ENCODE data around the gene KLHDC7A. TPM values are rescaled to one million over a fixed set of nuclear protein-coding genes. Genes with fewer than 3 reads are reported as not detected.

KLHDC7A gene
- total and polyA plus RNA-seq, 2 of the 4 experiments (the other 2 are of a cell fraction), result not detected

DNA sequence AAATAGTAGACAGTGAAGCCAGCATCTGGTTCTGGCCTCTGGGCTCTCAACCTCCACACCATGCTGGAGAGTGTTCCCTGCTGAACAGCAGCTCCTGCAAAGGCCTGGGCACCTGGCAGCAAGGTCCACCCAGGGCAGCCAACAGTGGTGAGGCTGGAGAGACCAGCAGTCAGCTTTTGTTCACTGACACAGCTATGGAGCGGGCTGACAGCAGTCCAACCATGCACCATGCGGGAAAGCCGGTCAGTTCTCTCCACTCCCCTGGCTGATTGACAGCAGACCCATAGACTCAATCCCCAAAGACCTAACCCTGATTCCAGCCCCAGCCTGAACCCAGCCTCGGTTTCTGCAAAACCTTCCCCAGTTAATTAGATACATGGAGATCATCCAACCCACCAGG is 49.0 kb downstream of the KLHDC7A start:
- ATAC-seq (ENCODE audit: low read depth) (no peak), DNase-seq (no peak)
- Histone ChIP-seq H2AFZ (replicated peaks; ENCODE audit: low read length, poor library complexity) (no peak overlapping the region), H3K9me1 (ENCODE audit: insufficient read depth, low read length) (no peaks in the 10 kb centered on the region), H3K4me3 (ENCODE audit: insufficient read depth, low read depth, low read length) (no peak overlapping the region), H3K4ac (ENCODE audit: low read depth, low read length) (no peak overlapping the region), H3K9me3 (ENCODE audit: control insufficient read depth, insufficient read depth, low read length) (0 out of 2 replicates have a peak, but pooled peaks cover 2% of the 10 kb centered on the region), H2BK15ac (ENCODE audit: low read depth, low read length) (no peak overlapping the region), H2BK20ac (ENCODE audit: low read depth, low read length) (no peak overlapping the region), H2AK5ac (ENCODE audit: low read depth, low read length) (no peak overlapping the region), H3K56ac (ENCODE audit: extremely low read depth, insufficient read depth, low read length) (no peak overlapping the region), H2BK5ac (ENCODE audit: low read depth, low read length, poor library complexity, severe bottlenecking) (no peak overlapping the region), H4K91ac (ENCODE audit: insufficient read depth, low read depth, low read length) (no peak overlapping the region), H3K36me3 (ENCODE audit: control insufficient read depth, insufficient read depth, low read length) (no peaks in the 10 kb centered on the region), H3K27ac (ENCODE audit: insufficient read depth, low read length) (no peak overlapping the region), H4K8ac (ENCODE audit: low read depth in 2 of 2, low read length in 2 of 2) (no peak overlapping the region), H3K9ac (ENCODE audit: low read depth, low read length) (no peak overlapping the region), H3K23ac (ENCODE audit: low read depth, low read length) (no peak overlapping the region), H3K14ac (replicated peaks; ENCODE audit: low read depth, low read length) (no peak overlapping the region), H2AK9ac (replicated peaks; ENCODE audit: low read depth, low read length, poor library complexity) (no peak overlapping the region), H4K20me1 (ENCODE audit: insufficient read depth, low read length) (no peaks in the 10 kb centered on the region), H3K79me1 (ENCODE audit: low read depth in 1 of 2, low read length in 2 of 2) (no peaks in the 10 kb centered on the region), H4K5ac (ENCODE audit: low read depth, low read length) (no peak overlapping the region), H3K4me1 (ENCODE audit: control insufficient read depth, insufficient read depth, low read length) (no peaks in the 10 kb centered on the region), H2BK120ac (ENCODE audit: low read depth, low read length) (no peak overlapping the region), H3K18ac (ENCODE audit: low read depth, low read length) (no peak overlapping the region), H3K27me3 (ENCODE audit: control insufficient read depth, insufficient read depth, low read length) (no peaks in the 10 kb centered on the region), H3K4me2 (ENCODE audit: low read depth, low read length) (no peak overlapping the region)
- dilution Hi-C loops (cut with HindIII; ENCODE audit: low sequenced_read_pairs, unreplicated experiment) (no loop called here), in situ Hi-C loops (cut with MboI; ENCODE audit: low sequenced_read_pairs) (no loop called here), intact Hi-C loops (cut with micrococcal nuclease) (no loop called here)
- ChIA-PET CTCF (no interaction called here), POLR2A (ENCODE audit: unreplicated experiment) (no interaction called here)
- no peak for TF ChIP-seq RAD21 (IDR thresholded peaks at IDR 0.05; ENCODE audit: low read length)
- TF ChIP-seq USF2 (IDR thresholded peaks at IDR 0.05; ENCODE audit: low read depth, low read length), result no peak
- no peak for TF ChIP-seq NFE2L2 (IDR thresholded peaks at IDR 0.05; ENCODE audit: low read depth, low read length)
- TF ChIP-seq, protein P1, sequence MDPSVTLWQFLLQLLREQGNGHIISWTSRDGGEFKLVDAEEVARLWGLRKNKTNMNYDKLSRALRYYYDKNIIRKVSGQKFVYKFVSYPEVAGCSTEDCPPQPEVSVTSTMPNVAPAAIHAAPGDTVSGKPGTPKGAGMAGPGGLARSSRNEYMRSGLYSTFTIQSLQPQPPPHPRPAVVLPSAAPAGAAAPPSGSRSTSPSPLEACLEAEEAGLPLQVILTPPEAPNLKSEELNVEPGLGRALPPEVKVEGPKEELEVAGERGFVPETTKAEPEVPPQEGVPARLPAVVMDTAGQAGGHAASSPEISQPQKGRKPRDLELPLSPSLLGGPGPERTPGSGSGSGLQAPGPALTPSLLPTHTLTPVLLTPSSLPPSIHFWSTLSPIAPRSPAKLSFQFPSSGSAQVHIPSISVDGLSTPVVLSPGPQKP (IDR thresholded peaks at IDR 0.05; ENCODE audit: borderline replicate concordance, low read depth, low read length), result no peak
- no peak for TF ChIP-seq MXI1 (IDR thresholded peaks at IDR 0.05; ENCODE audit: borderline replicate concordance, low read depth, low read length)
- no peak for TF ChIP-seq FOS (IDR thresholded peaks at IDR 0.05; ENCODE audit: low read depth, low read length)
- no peak for TF ChIP-seq BHLHE40 (IDR thresholded peaks at IDR 0.05; ENCODE audit: low read depth, low read length)
- no peak for TF ChIP-seq RCOR1 (IDR thresholded peaks at IDR 0.05; ENCODE audit: insufficient replicate concordance, low read length)
- no peak for TF ChIP-seq POLR2A (IDR thresholded peaks at IDR 0.05; ENCODE audit: low read depth, low read length)
- TF ChIP-seq CEBPB (IDR thresholded peaks at IDR 0.05; ENCODE audit: low read depth, low read length), result no peak
- TF ChIP-seq, protein P2, sequence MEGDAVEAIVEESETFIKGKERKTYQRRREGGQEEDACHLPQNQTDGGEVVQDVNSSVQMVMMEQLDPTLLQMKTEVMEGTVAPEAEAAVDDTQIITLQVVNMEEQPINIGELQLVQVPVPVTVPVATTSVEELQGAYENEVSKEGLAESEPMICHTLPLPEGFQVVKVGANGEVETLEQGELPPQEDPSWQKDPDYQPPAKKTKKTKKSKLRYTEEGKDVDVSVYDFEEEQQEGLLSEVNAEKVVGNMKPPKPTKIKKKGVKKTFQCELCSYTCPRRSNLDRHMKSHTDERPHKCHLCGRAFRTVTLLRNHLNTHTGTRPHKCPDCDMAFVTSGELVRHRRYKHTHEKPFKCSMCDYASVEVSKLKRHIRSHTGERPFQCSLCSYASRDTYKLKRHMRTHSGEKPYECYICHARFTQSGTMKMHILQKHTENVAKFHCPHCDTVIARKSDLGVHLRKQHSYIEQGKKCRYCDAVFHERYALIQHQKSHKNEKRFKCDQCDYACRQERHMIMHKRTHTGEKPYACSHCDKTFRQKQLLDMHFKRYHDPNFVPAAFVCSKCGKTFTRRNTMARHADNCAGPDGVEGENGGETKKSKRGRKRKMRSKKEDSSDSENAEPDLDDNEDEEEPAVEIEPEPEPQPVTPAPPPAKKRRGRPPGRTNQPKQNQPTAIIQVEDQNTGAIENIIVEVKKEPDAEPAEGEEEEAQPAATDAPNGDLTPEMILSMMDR (conservative IDR thresholded peaks at IDR 0.05; ENCODE audit: low read depth, low read length), result no peak
- no TSS peak for BruUV-seq (replicated peaks)
- WGBS, 2 experiments (ENCODE audit: extremely low coverage in 2 of 2, insufficient read length in 1 of 2), result 0% methylated on average over 1 of the region's 4 CpGs; no CpG with 5 or more reads in 1 of the 2 experiments

Data from IMR-90 (cell line).